Posterior cingulate gyrus (tissue), 11 donors: ENCODE results near the gene POLE3.

ENCODE experiments used
- DNase-seq, 10 donors: peaks; one replicate each; pipeline versions ENCODE4 v3.0.0 to v3.0.0-alpha.2; 2020 to 2021; ENCODE audit warnings: mixed read lengths in 3 of 10
- intact Hi-C: fragments of 100-400 bp; cut with DNase I; formaldehyde crosslinking; loops from one replicate; pipeline ENCODE4 v1.15.1; 2023

POLE3 gene

DNA sequence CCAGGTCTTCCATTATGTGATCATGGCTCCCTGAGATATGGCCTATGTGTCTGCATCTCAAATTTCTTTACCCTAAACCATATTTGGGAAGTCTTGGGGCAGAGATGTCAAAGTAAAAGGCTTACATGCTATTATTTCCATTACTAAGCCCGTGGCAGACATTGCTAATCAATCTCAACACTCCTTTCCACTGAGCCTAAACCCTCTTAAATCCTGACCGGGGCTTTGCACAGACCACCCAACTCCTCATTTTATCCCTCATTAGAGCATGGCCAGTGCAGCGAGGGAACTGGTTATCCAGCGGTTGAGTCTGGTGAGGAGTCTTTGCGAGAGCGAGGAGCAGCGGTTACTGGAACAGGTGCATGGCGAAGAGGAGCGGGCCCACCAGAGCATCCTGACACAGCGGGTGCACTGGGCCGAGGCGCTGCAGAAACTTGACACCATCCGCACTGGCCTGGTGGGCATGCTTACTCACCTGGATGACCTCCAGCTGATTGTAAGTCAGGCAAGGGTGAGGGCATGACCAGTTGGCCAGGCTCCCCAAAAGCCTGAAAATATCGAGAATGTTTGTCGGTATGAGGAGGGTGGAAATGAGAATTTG lies 50.1 kb downstream of the POLE3 start:
- DNase-seq, result no peak
- intact Hi-C loops, result no loop called here

DNA sequence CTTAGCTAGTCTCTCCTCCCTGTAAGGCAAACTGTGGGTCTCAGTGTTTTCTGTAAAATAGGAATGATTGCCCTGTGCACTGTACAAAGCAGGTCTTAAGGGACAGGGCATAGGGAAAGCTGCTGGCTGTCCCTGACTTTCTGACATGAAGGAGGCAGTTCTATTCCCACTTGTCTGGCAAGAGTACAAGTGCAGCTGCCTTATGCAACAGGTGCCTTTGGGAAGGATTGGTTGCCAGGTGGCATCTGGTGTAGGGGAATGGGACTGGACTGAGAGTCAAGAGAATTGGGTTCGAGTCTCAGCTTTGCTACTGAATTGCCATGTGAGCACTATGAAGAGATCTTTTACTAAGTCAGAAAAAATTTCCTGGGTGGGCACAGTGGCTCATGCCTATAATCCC lies 51.1 kb downstream of the POLE3 start:
- intact Hi-C loops, result no loop called here
- no peak for DNase-seq
